GM23338 (cell line): ENCODE measurements around the gene GIMAP1. TPM values are rescaled to one million over a fixed set of nuclear protein-coding genes. Genes with fewer than 3 reads are reported as not detected.

ENCODE experiments used
- ATAC-seq: fragments of 200-7000 bp; cut with Tn5 transposase; 3 replicates; pipeline ENCODE4 v1.9.1; 2020
- DNase-seq: peaks from one replicate; pipeline ENCODE4 v3.0.0-alpha.2; 2015; ENCODE audit warnings: low spot score
- H2AFZ ChIP-seq: fragments of 200-600 bp; sonication (generic); 2 replicates; pipeline ENCODE4 v1.8.0; 2016; ENCODE audit warnings: antibody characterized with exemption, mild to moderate bottlenecking, moderate library complexity
- H3F3A ChIP-seq: fragments of 200-600 bp; sonication (generic); replicated peaks from 2 replicates; pipeline ENCODE4 v1.8.0; 2017; ENCODE audit warnings: antibody characterized with exemption, mixed run types, low read depth
- H3K27ac ChIP-seq: fragments of 200-600 bp; sonication (generic); 2 replicates; pipeline ENCODE4 v1.6.1; 2016; ENCODE audit warnings: low read depth
- H3K27me3 ChIP-seq: fragments of 200-600 bp; sonication (generic); 2 replicates; pipeline ENCODE4 v1.8.0; 2016; ENCODE audit warnings: mild to moderate bottlenecking, mixed run types, moderate library complexity; ENCODE audit not compliant: insufficient read depth
- H3K36me3 ChIP-seq: fragments of 200-600 bp; sonication (generic); 2 replicates; pipeline ENCODE4 v1.8.0; 2016; ENCODE audit warnings: mild to moderate bottlenecking; ENCODE audit not compliant: insufficient read depth
- H3K4me1 ChIP-seq: fragments of 200-600 bp; sonication (generic); 2 replicates; pipeline ENCODE4 v1.8.0; 2016; ENCODE audit warnings: mild to moderate bottlenecking, moderate library complexity; ENCODE audit not compliant: insufficient read depth
- H3K4me2 ChIP-seq: fragments of 200-600 bp; sonication (generic); 2 replicates; pipeline ENCODE4 v1.7.1; 2017; ENCODE audit warnings: mixed run types
- H3K4me3 ChIP-seq: fragments of 200-600 bp; sonication (generic); 2 replicates; pipeline ENCODE4 v1.6.1; 2016; ENCODE audit warnings: mixed run types
- H3K79me2 ChIP-seq: fragments of 200-600 bp; sonication (generic); replicated peaks from 2 replicates; pipeline ENCODE4 v1.8.0; 2017; ENCODE audit warnings: mild to moderate bottlenecking; ENCODE audit not compliant: insufficient read depth
- H3K9me2 ChIP-seq: fragments of 200-600 bp; sonication (generic); 2 replicates; pipeline ENCODE4 v1.8.0; 2017; ENCODE audit not compliant: insufficient read depth
- H4K20me1 ChIP-seq: fragments of 200-600 bp; sonication (generic); replicated peaks from 2 replicates; pipeline ENCODE4 v1.8.0; 2017; ENCODE audit warnings: mild to moderate bottlenecking; ENCODE audit not compliant: insufficient read depth
- H3K27ac Mint-ChIP-seq: 2 replicates; pipeline ENCODE4 v1.8.0; 2020; ENCODE audit warnings: inconsistent platforms, mild to moderate bottlenecking, moderate library complexity, mixed read lengths
- H3K27me3 Mint-ChIP-seq: 3 replicates; pipeline ENCODE4 v1.8.0; 2022; ENCODE audit warnings: low read depth, mild to moderate bottlenecking, moderate library complexity, mixed read lengths, inconsistent platforms; ENCODE audit not compliant: insufficient read depth, poor library complexity
- H3K36me3 Mint-ChIP-seq: 3 replicates; pipeline ENCODE4 v1.8.0; 2021; ENCODE audit warnings: low read depth, mild to moderate bottlenecking, inconsistent platforms, moderate library complexity, mixed read lengths
- H3K4me1 Mint-ChIP-seq: 3 replicates; pipeline ENCODE4 v1.8.0; 2020; ENCODE audit warnings: mild to moderate bottlenecking, inconsistent platforms, mixed read lengths
- H3K4me3 Mint-ChIP-seq: 3 replicates; pipeline ENCODE4 v1.8.0; 2021; ENCODE audit warnings: moderate library complexity, mild to moderate bottlenecking, inconsistent platforms, mixed read lengths
- H3K9me3 Mint-ChIP-seq: 3 replicates; pipeline ENCODE4 v1.8.0; 2020; ENCODE audit warnings: moderate library complexity, mild to moderate bottlenecking, inconsistent platforms, mixed read lengths
- CREB1 ChIP-seq: fragments of 250-450 bp; sonication (Bioruptor Pico); IDR thresholded peaks from 2 replicates; pipeline ENCODE4 v1.5.0; 2020; ENCODE audit warnings: low read depth, mild to moderate bottlenecking, moderate library complexity
- JUNB ChIP-seq: IDR thresholded peaks from one replicate; pipeline ENCODE4 v1.6.1; 2016; ENCODE audit warnings: antibody characterized with exemption; ENCODE audit not compliant: unreplicated experiment
- NANOG ChIP-seq: IDR thresholded peaks from 2 replicates; pipeline ENCODE4 v1.6.1; 2016; ENCODE audit warnings: antibody characterized with exemption, borderline replicate concordance
- POLR2AphosphoS5 ChIP-seq: IDR thresholded peaks from 2 replicates; pipeline ENCODE4 v1.6.1; 2016; ENCODE audit warnings: antibody characterized with exemption, low read depth
- STAT1 ChIP-seq: IDR thresholded peaks from one replicate; pipeline ENCODE4 v1.6.1; 2016; ENCODE audit warnings: antibody characterized with exemption; ENCODE audit not compliant: unreplicated experiment
- ZNF114 ChIP-seq: fragments of 250-450 bp; sonication (Bioruptor Pico); IDR thresholded peaks from 2 replicates; pipeline ENCODE4 v1.5.0; 2020; ENCODE audit warnings: mild to moderate bottlenecking, moderate library complexity
- ZNF331 ChIP-seq: fragments of 250-450 bp; sonication (Bioruptor Pico); IDR thresholded peaks from 2 replicates; pipeline ENCODE4 v1.5.0; 2020; ENCODE audit warnings: low read depth, mild to moderate bottlenecking, moderate library complexity
- polyA plus RNA-seq: library from polyadenylated mRNA; unstranded; fragments of >200 nt; fragmentation: Nextera tagmentation; extraction: Ambion mirVana; gene quantifications from 2 replicates; pipeline ENCODE4 v1.2.1, GENCODE V29; 2016
- total RNA-seq: library from RNA; depleted of rRNA; stranded (reverse); fragments of >200 nt; shearing (Covaris generic); gene quantifications from 2 replicates; pipeline ENCODE4 v1.2.3, GENCODE V29; 2014
- TF ChIP-seq, protein P1 (sequence below): IDR thresholded peaks from 2 replicates; pipeline ENCODE4 v1.6.1; 2016; ENCODE audit warnings: antibody characterized with exemption

Gene GIMAP1
- total and polyA plus RNA-seq, 2 experiments from 2014 or later = not detected

DNA sequence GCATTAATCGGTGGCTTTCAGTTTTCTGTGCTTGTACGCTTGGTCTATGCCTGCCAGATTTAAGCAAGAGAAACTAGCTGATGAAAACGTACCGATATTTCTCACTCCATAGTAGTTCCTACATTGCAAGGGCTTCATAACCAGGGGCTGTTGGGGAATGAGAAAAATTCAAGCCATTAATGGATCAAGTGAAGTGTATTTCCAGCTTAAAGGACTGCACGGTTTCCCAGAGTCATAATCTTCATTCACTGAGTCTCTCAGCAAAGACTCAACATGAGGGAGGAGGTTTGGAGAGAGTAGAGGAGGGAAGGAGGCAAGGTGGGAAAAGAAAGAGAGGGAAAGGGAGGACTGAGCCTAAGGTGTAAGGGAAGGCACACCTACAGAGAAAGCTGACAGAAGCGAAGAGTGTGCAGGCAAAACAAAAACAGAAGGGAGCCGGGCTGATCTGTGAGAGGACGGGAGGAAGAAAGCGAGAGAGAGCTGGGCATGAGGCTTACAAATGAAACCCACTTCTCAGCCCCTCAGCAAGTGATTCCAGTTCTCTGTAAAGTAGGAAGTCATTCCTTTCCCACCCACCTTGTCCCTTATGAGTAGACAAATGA is 30.3 kb upstream of the GIMAP1 start:
- H3K4me3 Mint-ChIP-seq = no peak overlapping the region
- ATAC-seq (no peak), DNase-seq (no peak)
- Histone ChIP-seq H3K4me2 (no peak overlapping the region), H3K9me2 (peaks cover 12% of the 10 kb centered on the region; the same call in 1 of the 2 replicates), H3K4me3 (no peak overlapping the region), H3K36me3 (no peaks in the 10 kb centered on the region), H4K20me1 (no peaks in the 10 kb centered on the region), H3K4me1 (no peaks in the 10 kb centered on the region), H3K27ac (no peak overlapping the region), H3K27me3 (no peaks in the 10 kb centered on the region), H3K79me2 (no peaks in the 10 kb centered on the region), H3F3A (no peaks in the 10 kb centered on the region), H2AFZ (0 out of 2 replicates have a peak overlapping the region, but pooled peaks have one; percentile 38)
- no peaks in the 10 kb centered on the region for H3K36me3 Mint-ChIP-seq
- H3K9me3 Mint-ChIP-seq = no peaks in the 10 kb centered on the region; the same call in 2 of the 3 replicates
- H3K27ac Mint-ChIP-seq = no peak overlapping the region
- peaks cover 2% of the 10 kb centered on the region for H3K27me3 Mint-ChIP-seq
- H3K4me1 Mint-ChIP-seq = peaks cover 4% of the 10 kb centered on the region; the same call in 2 of the 3 replicates
- TF ChIP-seq NANOG (no peak), POLR2AphosphoS5 (no peak), ZNF331 (CRISPR knock-in tag) (no peak), ZNF114 (CRISPR knock-in tag) (no peak), CREB1 (CRISPR knock-in tag) (no peak), JUNB (no peak)
- TF ChIP-seq, protein P1, sequence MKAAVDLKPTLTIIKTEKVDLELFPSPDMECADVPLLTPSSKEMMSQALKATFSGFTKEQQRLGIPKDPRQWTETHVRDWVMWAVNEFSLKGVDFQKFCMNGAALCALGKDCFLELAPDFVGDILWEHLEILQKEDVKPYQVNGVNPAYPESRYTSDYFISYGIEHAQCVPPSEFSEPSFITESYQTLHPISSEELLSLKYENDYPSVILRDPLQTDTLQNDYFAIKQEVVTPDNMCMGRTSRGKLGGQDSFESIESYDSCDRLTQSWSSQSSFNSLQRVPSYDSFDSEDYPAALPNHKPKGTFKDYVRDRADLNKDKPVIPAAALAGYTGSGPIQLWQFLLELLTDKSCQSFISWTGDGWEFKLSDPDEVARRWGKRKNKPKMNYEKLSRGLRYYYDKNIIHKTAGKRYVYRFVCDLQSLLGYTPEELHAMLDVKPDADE = no peak

DNA sequence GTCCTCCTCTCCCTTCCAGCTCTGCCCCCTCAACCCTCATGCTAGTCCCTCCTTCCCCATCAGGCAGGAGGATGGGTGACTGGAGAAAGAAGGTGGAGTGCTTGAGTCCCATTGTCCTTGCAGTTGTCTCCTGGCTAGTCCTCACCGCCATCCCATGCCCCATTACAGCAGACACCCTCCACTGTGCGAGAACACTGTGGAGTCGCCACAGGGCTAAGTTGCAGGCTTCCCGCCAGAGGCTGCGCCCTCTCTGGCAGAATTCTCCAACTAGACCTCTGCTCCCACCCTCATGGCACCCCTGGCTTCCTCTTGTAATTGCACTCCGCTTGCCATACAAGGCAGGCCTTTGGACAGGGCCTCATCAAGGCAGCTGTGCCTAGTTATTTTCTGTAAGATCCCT is 27.8 kb upstream of the GIMAP1 start:
- no peak overlapping the region for H3K4me3 Mint-ChIP-seq
- no peak for ATAC-seq

More for the DNA sequence above, 27.8 kb upstream of the GIMAP1 start:
- H3F3A ChIP-seq = no peaks in the 10 kb centered on the region
- H3K36me3 Mint-ChIP-seq = no peaks in the 10 kb centered on the region
- no peak overlapping the region for H3K4me3 ChIP-seq
- H3K9me3 Mint-ChIP-seq = no peaks in the 10 kb centered on the region; the same call in 2 of the 3 replicates
- TF ChIP-seq, protein P1 = no peak
- TF ChIP-seq POLR2AphosphoS5 (no peak), ZNF331 (CRISPR knock-in tag) (no peak), STAT1 (no peak), ZNF114 (CRISPR knock-in tag) (no peak)
- H3K9me2 ChIP-seq = peaks cover 16% of the 10 kb centered on the region; the same call in 1 of the 2 replicates
- H3K27me3 Mint-ChIP-seq = peaks cover 3% of the 10 kb centered on the region
- no peak overlapping the region for H2AFZ ChIP-seq
- no peaks in the 10 kb centered on the region for H4K20me1 ChIP-seq
- no peak overlapping the region for H3K27ac ChIP-seq
- no peak overlapping the region for H3K4me2 ChIP-seq
- H3K36me3 ChIP-seq = no peaks in the 10 kb centered on the region
- no peaks in the 10 kb centered on the region for H3K79me2 ChIP-seq
- peaks cover 4% of the 10 kb centered on the region; the same call in 2 of the 3 replicates for H3K4me1 Mint-ChIP-seq
- H3K27ac Mint-ChIP-seq = no peak overlapping the region
- H3K4me1 ChIP-seq = no peaks in the 10 kb centered on the region
- H3K27me3 ChIP-seq = no peaks in the 10 kb centered on the region
- peak; percentile 1 for DNase-seq
